ACC112 (cell line): ENCODE measurements around the gene KDM4B.

ENCODE experiments used
- H2AFZ ChIP-seq: fragments of 200-600 bp; sonication (generic); one replicate; pipeline ENCODE4 v1.6.0; 2017; ENCODE audit warnings: antibody characterized with exemption, low read length; ENCODE audit not compliant: unreplicated experiment
- H3K27ac ChIP-seq: fragments of 200-600 bp; sonication (generic); 2 replicates; pipeline ENCODE4 v1.5.1; 2014; ENCODE audit warnings: low read depth, mild to moderate bottlenecking, antibody characterized with exemption, low read length, moderate library complexity
- H3K27me3 ChIP-seq: fragments of 200-600 bp; sonication (generic); 2 replicates; pipeline ENCODE4 v1.6.1; 2014; ENCODE audit warnings: mild to moderate bottlenecking, antibody characterized with exemption, low read length, moderate library complexity, mixed read lengths; ENCODE audit not compliant: insufficient read depth
- H3K36me3 ChIP-seq: fragments of 200-600 bp; sonication (generic); 2 replicates; pipeline ENCODE4 v1.6.1; 2016; ENCODE audit warnings: mild to moderate bottlenecking, antibody characterized with exemption, low read length, moderate library complexity, mixed read lengths; ENCODE audit not compliant: insufficient read depth
- H3K4me1 ChIP-seq: fragments of 200-600 bp; sonication (generic); one replicate; pipeline ENCODE4 v1.6.1; 2016; ENCODE audit warnings: low read length, mixed read lengths; ENCODE audit not compliant: insufficient read depth, unreplicated experiment, control insufficient read depth
- H3K4me3 ChIP-seq: fragments of 200-600 bp; sonication (generic); 2 replicates; pipeline ENCODE4 v1.5.1; 2014; ENCODE audit warnings: mild to moderate bottlenecking, low read depth, low read length
- H3K79me2 ChIP-seq: fragments of 200-600 bp; sonication (generic); one replicate; pipeline ENCODE4 v1.6.0; 2016; ENCODE audit warnings: low read length; ENCODE audit not compliant: control insufficient read depth, unreplicated experiment, insufficient read depth

KDM4B gene

GRCh38 chr19:4997297-4997696 is 28.4 kb downstream of the KDM4B start:
- peaks cover 9% of the 10 kb centered on the region for H3K4me1 ChIP-seq
- no peaks in the 10 kb centered on the region for H3K27me3 ChIP-seq
- no peak overlapping the region for H3K27ac ChIP-seq
- peaks cover 21% of the 10 kb centered on the region for H3K79me2 ChIP-seq
- H2AFZ ChIP-seq: no peak overlapping the region
- no peak overlapping the region for H3K4me3 ChIP-seq
- H3K36me3 ChIP-seq: no peaks in the 10 kb centered on the region

GRCh38 chr19:5000120-5000611 is 31.3 kb downstream of the KDM4B start:
- no peaks in the 10 kb centered on the region for H3K27me3 ChIP-seq
- H3K79me2 ChIP-seq: peaks cover 32% of the 10 kb centered on the region
- H3K4me3 ChIP-seq: no peak overlapping the region
- H3K27ac ChIP-seq: no peak overlapping the region
- H3K36me3 ChIP-seq: no peaks in the 10 kb centered on the region
- peaks cover 15% of the 10 kb centered on the region for H3K4me1 ChIP-seq
- H2AFZ ChIP-seq: no peak overlapping the region

DNA sequence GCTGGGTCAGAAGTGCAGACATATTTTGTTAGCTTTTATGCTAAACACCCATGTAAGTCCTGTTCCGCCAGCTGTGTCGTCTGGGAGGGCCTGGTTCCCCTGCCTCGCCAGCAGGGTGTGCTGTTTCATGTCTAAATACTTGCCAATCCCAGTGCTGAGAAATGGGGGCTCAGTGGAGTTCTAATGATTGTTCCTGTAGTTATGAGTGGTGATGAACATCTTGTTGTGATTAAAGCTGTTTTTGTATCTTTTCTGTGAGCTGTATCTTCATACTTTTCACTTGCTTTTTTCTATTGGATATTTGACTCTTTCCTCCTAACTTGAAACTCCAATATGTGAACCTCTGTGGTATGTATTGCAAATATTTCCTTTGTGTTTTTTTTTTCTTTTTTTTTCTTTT is 32.7 kb downstream of the KDM4B start:
- peak overlapping the region; percentile 82 for H3K27ac ChIP-seq
- H3K79me2 ChIP-seq: peaks cover 39% of the 10 kb centered on the region
- no peak overlapping the region for H2AFZ ChIP-seq
- no peaks in the 10 kb centered on the region for H3K36me3 ChIP-seq
- peaks cover 15% of the 10 kb centered on the region for H3K4me1 ChIP-seq
- no peaks in the 10 kb centered on the region for H3K27me3 ChIP-seq
- H3K4me3 ChIP-seq: no peak overlapping the region

- Histone ChIP-seq H3K27me3 (no peaks in the 10 kb centered on the region), H3K36me3 (no peaks in the 10 kb centered on the region), H2AFZ (no peak overlapping the region), H3K4me3 (peak overlapping the region; percentile 57; the same call in 1 of the 2 replicates), H3K79me2 (peaks cover 39% of the 10 kb centered on the region), H3K4me1 (peaks cover 15% of the 10 kb centered on the region), H3K27ac (peak overlapping the region; percentile 82)
These were observed 33.2 kb downstream of the KDM4B start for GRCh38 chr19:5002143-5002542.

- Histone ChIP-seq H3K4me1 (peaks cover 15% of the 10 kb centered on the region), H3K36me3 (no peaks in the 10 kb centered on the region), H3K27ac (no peak overlapping the region), H3K4me3 (no peak overlapping the region), H3K79me2 (peaks cover 41% of the 10 kb centered on the region), H3K27me3 (no peaks in the 10 kb centered on the region), H2AFZ (no peak overlapping the region)
These were observed 34.9 kb downstream of the KDM4B start for GRCh38 chr19:5003781-5004180.

DNA sequence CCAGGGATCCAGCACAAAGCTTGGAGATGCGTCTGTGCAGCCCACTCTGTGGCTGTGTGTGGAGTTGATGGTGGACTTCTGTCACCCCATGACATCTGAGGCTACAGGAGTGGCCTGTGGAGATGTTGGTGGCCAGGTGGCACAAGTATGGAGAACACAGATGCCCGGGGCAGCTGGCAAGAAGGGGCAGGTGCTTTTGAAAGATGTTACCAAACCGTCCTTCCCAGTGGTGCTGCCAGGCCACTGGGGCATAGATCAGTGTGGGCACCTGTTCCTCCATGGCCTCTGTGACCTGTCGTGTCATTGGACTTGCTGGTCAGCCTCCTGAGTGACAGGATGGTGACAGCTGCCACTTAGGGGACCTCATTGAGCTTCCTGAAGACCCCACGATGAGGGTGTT is 36.2 kb downstream of the KDM4B start:
- peaks cover 15% of the 10 kb centered on the region for H3K4me1 ChIP-seq
- H3K79me2 ChIP-seq: peaks cover 40% of the 10 kb centered on the region
- H3K36me3 ChIP-seq: no peaks in the 10 kb centered on the region
- no peak overlapping the region for H3K4me3 ChIP-seq
- no peak overlapping the region for H3K27ac ChIP-seq
- no peaks in the 10 kb centered on the region for H3K27me3 ChIP-seq
- H2AFZ ChIP-seq: no peak overlapping the region

- no peak overlapping the region for H3K4me3 ChIP-seq
- H3K79me2 ChIP-seq: peaks cover 46% of the 10 kb centered on the region
- no peaks in the 10 kb centered on the region for H3K36me3 ChIP-seq
- H3K4me1 ChIP-seq: peaks cover 15% of the 10 kb centered on the region
- no peak overlapping the region for H2AFZ ChIP-seq
- no peak overlapping the region for H3K27ac ChIP-seq
- no peaks in the 10 kb centered on the region for H3K27me3 ChIP-seq
These were observed 37.3 kb downstream of the KDM4B start for GRCh38 chr19:5006201-5006600.

GRCh38 chr19:5006821-5007220 is 37.9 kb downstream of the KDM4B start:
- Histone ChIP-seq H2AFZ (no peak overlapping the region), H3K27me3 (no peaks in the 10 kb centered on the region), H3K36me3 (no peaks in the 10 kb centered on the region), H3K4me3 (no peak overlapping the region), H3K79me2 (peaks cover 50% of the 10 kb centered on the region), H3K4me1 (peaks cover 9% of the 10 kb centered on the region), H3K27ac (no peak overlapping the region)

DNA sequence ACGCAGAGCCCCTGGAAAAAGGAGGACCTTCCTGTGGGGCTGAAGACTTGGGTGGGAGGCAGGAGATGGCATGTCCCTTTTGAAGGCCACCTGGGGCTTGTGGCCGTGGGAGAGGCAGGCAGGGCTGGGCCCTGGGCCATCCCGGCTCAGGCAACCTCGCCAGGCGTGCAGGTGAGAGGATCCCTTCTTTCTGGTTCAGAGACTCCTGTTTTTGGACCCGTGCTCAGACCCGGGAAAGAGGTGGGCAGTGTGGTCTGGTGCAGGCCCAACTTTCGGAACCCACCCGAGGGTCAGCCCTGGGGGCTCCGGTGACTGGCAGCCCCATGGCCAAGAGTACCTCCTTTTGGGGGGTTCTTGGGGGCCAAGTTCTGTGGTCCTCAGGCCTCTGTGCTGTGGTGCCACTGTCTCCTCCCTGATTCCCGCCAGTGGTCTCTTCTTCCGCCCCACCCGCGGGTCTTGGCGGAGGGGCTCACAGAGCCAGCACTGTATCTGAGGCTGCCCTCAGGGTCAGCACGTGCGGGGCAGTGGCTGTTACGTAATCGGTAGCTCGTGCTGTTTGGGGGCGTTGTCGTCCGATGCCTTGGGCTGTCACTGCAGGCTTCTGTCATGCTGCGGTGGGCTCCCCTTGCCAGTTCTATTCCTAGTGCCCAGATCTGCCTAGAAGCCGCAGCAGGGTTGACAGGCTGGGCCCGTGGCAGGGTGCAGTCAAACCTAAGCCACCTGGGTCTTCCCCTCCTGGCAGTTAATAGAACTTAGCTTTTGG is 42.7 kb downstream of the KDM4B start:
- H3K27ac ChIP-seq: no peak overlapping the region
- H2AFZ ChIP-seq: no peak overlapping the region
- H3K36me3 ChIP-seq: no peaks in the 10 kb centered on the region
- H3K4me1 ChIP-seq: no peaks in the 10 kb centered on the region
- peaks cover 31% of the 10 kb centered on the region for H3K79me2 ChIP-seq
- no peaks in the 10 kb centered on the region for H3K27me3 ChIP-seq
- no peak overlapping the region for H3K4me3 ChIP-seq

DNA sequence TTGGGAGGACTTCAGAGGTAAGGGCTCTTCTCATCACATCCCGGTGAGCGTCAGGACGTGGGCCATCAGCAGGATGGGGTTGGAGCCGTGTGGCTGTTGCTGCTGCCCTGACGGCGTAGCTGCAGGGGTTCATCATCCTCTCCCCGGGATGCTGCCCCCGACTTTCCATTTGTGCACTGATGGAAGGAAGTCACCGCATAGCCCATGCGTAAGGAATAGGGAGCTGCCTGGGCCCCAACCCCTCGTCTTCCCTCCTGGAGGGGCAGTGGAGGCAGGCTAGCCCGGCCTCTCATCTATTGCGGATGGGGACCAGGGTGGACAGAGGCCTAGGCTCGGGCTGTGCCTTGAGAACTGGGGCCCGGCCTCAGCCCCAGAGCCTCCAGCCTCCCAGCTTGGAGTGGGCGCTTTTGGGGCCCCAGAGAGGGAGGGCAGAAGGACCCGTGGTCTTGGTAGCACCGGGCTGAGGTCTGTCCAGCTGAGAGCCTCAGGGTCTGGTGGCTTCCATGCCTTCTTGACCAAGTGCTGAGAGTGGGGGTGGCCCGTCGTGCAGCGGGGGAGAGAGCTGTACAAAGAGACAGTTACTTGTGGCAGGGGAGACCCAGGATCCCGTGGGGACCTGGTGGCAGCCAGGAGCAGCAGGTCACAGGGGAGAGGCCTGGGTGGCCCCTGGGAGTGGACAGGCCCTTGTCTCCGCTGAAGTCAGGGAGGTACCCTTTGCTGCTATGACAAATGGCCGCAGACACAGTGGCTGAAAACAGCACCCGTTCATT is 44.0 kb downstream of the KDM4B start:
- Histone ChIP-seq H3K27ac (no peak overlapping the region), H3K36me3 (no peaks in the 10 kb centered on the region), H3K79me2 (peaks cover 31% of the 10 kb centered on the region)

More for the DNA sequence above, 44.0 kb downstream of the KDM4B start:
- H3K4me1 ChIP-seq: no peaks in the 10 kb centered on the region
- H2AFZ ChIP-seq: no peak overlapping the region
- no peak overlapping the region for H3K4me3 ChIP-seq
- no peaks in the 10 kb centered on the region for H3K27me3 ChIP-seq
